Hepatocyte (in vitro differentiated cells): ENCODE measurements around the gene ZNF423.

Experiments used
- CTCF ChIP-seq: fragments of 200-600 bp; sonication (generic); IDR thresholded peaks from 2 replicates; pipeline ENCODE4 v1.5.1; 2016; ENCODE audit warnings: antibody characterized with exemption, mild to moderate bottlenecking; ENCODE audit not compliant: poor library complexity
- EZH2phosphoT487 ChIP-seq: fragments of 200-600 bp; sonication (generic); IDR thresholded peaks from one replicate; pipeline ENCODE4 v1.6.1; 2018; ENCODE audit warnings: antibody characterized with exemption, mild to moderate bottlenecking, low read depth, moderate library complexity; ENCODE audit not compliant: unreplicated experiment, severe bottlenecking

DNA sequence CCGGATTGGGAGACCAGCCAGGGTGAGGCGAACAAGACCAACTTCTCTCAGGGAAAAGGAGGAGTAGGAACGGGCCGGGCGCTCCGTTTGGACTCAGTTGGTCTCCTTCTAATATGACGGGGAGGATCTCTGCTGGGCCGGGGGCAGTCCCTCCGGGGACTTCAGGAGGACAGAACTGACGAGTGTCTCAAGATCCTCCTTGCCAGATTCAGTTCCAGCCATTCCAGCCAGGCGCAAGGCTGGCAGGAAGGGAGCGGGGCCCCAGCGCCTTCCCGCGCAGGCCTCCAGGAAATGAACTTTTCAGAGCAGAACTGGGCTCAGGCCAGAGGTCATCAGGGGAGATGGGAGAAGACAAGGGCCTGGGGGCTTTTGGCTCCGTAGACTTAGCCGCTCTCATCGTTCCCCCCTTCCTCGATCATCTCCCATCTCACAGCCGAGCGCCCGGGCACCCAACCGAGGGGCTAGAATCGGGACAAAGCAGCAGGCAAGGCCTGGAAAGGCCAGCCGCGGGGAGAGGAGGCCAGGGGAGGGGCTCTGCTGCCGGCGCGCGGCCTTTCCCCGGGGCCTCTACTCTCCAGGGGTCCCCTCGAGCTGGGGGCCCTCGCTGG is 1.6 kb downstream of the ZNF423 start:
- TF ChIP-seq CTCF (no peak), EZH2phosphoT487 (no peak)
